NCI-H748 (cell line): Measurements from ENCODE around the gene ATP6V0E2.

Experiments used
- DNase-seq: peaks from one replicate; lab custom pipeline; 2025; ENCODE audit not compliant: unreplicated experiment; lab: John Stamatoyannopoulos, UW

Gene ATP6V0E2

GRCh38 chr7:149861728-149862045, 12.1 kb upstream of the ATP6V0E2 start:
- no peak for DNase-seq

GRCh38 chr7:149862156-149862555, 11.6 kb upstream of the ATP6V0E2 start:
- no peak for DNase-seq

GRCh38 chr7:149863500-149863899, 10.3 kb upstream of the ATP6V0E2 start:
- DNase-seq, result no peak

- DNase-seq, result no peak
Measured at GRCh38 chr7:149864023-149864422, 9.7 kb upstream of the ATP6V0E2 start.

- no peak for DNase-seq
Measured at GRCh38 chr7:149864751-149865150, 9.0 kb upstream of the ATP6V0E2 start.

- no peak for DNase-seq
Measured at GRCh38 chr7:149865437-149865836, 8.3 kb upstream of the ATP6V0E2 start.

GRCh38 chr7:149866139-149866778, 7.5 kb upstream of the ATP6V0E2 start:
- no peak for DNase-seq

DNA sequence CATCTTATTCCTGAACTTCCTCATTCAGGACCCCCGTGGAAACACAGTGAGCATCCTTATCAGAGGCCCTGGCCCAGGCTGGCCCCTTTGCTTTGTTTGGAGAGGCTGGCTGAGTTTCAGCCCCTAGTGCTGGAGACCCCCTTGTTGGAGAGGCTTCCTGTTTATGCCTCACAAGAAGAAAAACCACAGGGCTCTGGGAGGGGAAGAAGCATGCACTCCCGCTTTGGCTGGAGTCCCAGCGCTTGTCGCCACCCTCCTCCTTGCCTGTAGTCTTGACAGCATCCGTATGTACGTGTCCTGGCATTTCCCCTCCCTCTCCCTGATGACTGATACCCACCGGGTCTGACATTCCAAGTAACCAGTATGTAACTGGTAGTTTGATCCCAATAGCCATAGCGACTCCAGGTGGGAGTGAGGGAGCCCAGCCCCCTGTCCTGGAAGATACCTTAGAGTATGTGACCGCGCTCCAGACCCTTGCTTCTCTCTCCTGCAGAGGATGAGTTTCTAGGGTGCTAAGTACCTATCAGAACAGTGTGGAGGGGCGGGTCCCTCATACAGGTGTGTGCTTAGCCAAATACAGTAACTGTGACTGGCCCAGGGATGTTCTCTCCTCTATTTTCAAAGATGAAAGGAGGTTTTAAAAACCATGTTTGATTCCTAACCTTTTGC, 6.9 kb upstream of the ATP6V0E2 start:
- no peak for DNase-seq

GRCh38 chr7:149867762-149868622, 5.8 kb upstream of the ATP6V0E2 start:
- no peak for DNase-seq

GRCh38 chr7:149868623-149869290, 5.0 kb upstream of the ATP6V0E2 start:
- DNase-seq, result no peak

- DNase-seq, result no peak
Measured at GRCh38 chr7:149869291-149869650, 4.5 kb upstream of the ATP6V0E2 start.

- DNase-seq, result no peak
Measured at GRCh38 chr7:149869867-149870266, 3.9 kb upstream of the ATP6V0E2 start.

DNA sequence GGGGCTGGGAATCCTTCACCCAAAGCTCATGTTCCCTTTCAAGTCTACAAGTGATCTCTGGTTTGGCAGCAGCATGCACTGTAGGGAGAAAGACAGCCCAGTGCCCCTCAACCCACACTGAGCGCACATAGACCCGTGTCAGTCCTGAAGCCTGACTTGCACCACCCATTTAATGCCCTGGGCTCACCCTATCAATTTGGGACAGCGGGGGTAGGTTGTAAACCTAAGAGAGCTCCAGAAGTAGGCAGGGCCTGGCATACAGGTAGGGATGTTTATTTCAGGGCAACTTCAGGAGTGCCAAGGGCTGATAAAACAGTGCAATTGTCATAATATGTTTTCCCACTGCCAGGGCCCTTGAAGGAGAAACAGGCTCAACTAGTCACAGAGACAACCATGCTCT, 3.5 kb upstream of the ATP6V0E2 start:
- DNase-seq, result no peak

DNA sequence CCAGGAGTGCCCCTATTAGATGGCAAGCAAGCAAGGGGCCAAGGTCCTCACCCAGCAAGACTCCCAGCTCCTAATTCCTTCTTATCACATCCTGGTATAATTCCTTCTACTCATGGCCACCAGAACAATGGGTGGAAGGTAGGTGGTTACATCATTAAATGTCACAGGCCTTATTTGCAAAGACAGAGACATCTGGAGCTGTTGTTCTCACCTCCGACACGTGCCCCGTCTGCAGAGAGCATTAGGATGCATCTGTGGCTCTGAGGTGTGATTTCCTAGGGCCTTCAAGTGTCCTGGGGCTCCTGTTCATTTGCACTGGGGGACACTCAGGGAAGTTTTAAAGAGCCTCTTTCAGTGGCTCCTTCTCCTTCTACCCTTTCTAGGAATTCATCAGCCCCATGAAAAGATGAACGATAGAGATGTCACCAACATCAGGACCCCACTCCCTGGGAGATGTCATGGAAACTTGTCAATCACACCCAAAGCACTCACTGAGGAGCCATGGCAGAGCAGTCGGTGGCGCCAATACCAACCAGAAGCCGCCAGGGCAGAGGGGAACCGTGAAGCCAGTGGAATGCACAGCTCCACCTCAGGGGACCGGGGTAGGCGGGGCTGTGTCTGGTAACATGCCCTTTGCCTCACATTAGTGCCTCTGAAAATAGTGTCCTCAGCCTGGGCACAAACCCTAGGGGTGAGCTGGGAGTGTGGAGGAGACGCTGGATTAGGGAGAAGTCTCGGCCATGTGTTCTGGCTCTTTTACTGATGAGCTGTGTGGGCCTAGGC, 2.9 kb upstream of the ATP6V0E2 start:
- DNase-seq, result no peak

- DNase-seq, result no peak
Measured at GRCh38 chr7:149871576-149871975, 2.2 kb upstream of the ATP6V0E2 start.

DNA sequence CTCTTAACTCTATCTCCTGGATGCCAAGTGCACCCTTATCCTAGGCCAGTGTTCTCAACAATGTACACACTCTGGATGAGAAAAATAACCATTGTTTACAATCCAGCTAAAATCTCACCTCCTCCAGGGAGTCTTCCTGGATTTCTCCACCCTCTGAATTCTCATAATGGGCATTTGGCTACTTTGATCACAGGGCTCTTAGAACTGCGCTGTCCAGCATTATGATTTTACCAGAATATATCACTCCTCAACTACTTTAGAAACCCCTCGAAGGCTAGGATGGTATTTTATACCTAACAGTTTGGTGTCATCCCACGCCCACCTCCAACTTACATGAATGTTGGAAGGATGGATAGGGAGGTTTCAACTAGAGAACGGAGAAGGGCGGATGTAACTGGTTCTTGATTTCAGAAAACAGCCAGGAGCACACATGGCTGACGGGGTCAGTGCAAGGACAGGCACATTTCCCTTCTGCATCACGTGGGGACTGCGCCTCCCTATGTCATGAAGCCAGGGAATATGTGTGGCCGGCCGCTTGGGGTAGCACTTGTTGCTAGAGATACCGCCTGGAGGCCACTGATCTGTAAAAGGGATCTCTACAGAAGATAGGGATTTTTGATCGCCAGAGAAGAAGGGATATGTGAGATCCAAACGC, 1.2 kb upstream of the ATP6V0E2 start:
- peak; percentile 83 for DNase-seq

GRCh38 chr7:149873970-149874643, 338 bp downstream of the ATP6V0E2 start:
- DNase-seq, result peak; percentile 65

DNA sequence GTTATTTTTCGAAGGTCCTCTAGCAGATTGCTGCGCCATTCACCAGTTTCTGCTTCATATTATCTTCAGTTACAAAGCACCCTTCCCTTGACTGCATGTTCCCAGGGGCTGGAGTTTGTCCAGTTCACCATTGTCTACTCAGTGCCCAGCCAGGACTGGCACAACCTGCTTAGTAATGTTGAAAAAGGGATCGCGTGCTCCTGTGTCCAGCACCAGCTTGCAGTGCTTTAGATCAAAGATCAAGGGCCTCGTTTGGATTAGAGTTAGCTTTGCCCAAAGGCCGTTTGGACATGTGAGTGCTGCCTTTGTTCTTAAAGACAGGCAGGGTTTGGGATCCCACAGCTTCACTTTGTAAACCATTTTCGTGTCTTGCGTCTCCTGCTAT, 867 bp downstream of the ATP6V0E2 start:
- DNase-seq, result no peak

- no peak for DNase-seq
Measured at GRCh38 chr7:149875396-149875795, 1.6 kb downstream of the ATP6V0E2 start.
